Transverse colon (tissue), 4 donors: Measurements from ENCODE around the gene CCL20.

ENCODE experiments used
- EP300 ChIP-seq: sonication (generic); formaldehyde crosslinking; IDR thresholded peaks from one replicate; pipeline ENCODE4 v1.6.1; 2017; ENCODE audit warnings: antibody characterized with exemption, low read depth
- POLR2A ChIP-seq: fragments of 450-650 bp; IDR thresholded peaks from one replicate; pipeline ENCODE4 v1.6.1; 2016; ENCODE audit warnings: antibody characterized with exemption, mild to moderate bottlenecking, moderate library complexity
- POLR2AphosphoS5 ChIP-seq, 3 donors: sonication (generic); formaldehyde crosslinking; IDR thresholded peaks; one replicate each; pipeline ENCODE4 v1.6.1; 2016; ENCODE audit warnings: antibody characterized with exemption in 3 of 3
- TF ChIP-seq, protein P1 (sequence below), 5 experiments: fragments of 200-600 bp in 3 of 5; fragments of 450-650 bp in 2 of 5; sonication (generic) in 3 of 5; IDR thresholded peaks; 1 replicate in 2 of 5; 2 replicates in 3 of 5; pipeline ENCODE4 v1.5.1; 2016 to 2017; ENCODE audit warnings: antibody characterized with exemption in 5 of 5, inconsistent platforms in 3 of 5, mild to moderate bottlenecking in 2 of 5, moderate library complexity in 1 of 5

DNA sequence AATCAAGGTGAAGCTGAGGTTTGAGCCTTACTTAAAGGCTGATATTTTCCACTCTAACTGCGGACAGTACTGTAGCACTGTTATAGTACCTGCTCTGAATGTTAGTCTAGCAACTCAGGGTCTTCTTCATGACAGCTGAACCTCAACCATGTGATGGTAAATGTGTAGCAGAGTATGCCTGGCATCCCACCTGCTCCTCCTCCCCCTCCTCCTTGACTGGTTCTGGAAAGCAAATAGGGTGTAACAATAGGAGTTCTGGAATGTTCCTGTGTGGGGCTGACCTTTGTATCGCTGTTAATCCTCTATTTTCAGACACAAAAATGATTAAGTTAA lies 447 bp upstream of the CCL20 start:
- TF ChIP-seq, protein P1, sequence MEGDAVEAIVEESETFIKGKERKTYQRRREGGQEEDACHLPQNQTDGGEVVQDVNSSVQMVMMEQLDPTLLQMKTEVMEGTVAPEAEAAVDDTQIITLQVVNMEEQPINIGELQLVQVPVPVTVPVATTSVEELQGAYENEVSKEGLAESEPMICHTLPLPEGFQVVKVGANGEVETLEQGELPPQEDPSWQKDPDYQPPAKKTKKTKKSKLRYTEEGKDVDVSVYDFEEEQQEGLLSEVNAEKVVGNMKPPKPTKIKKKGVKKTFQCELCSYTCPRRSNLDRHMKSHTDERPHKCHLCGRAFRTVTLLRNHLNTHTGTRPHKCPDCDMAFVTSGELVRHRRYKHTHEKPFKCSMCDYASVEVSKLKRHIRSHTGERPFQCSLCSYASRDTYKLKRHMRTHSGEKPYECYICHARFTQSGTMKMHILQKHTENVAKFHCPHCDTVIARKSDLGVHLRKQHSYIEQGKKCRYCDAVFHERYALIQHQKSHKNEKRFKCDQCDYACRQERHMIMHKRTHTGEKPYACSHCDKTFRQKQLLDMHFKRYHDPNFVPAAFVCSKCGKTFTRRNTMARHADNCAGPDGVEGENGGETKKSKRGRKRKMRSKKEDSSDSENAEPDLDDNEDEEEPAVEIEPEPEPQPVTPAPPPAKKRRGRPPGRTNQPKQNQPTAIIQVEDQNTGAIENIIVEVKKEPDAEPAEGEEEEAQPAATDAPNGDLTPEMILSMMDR (IDR thresholded peaks at IDR 0.05), result no peak
- TF ChIP-seq EP300, result no peak
- TF ChIP-seq POLR2A, result no peak
- no peak for TF ChIP-seq POLR2AphosphoS5 (IDR thresholded peaks at IDR 0.05)
